GM13977 (cell line): ENCODE data around the gene GDAP2.
A peak's percentile ranks its signal among the peaks of the same experiment; 100 is the strongest.

Source experiments
- DNase-seq: peaks from one replicate; pipeline ENCODE4 v3.0.0; 2012; ENCODE audit warnings: low spot score
- in situ Hi-C: fragments of 300-500 bp; cut with MboI; formaldehyde crosslinking; loops from one replicate; pipeline ENCODE4 v1.12.0; 2022; ENCODE audit warnings: low sequenced_read_pairs, low pct_unique_long_range_greater_than_20kb, mixed read lengths, inconsistent platforms; ENCODE audit not compliant: unreplicated experiment
- TF ChIP-seq, protein P1 (sequence below): IDR thresholded peaks from 2 replicates; pipeline ENCODE4 v1.5.1; 2012; ENCODE audit warnings: mild to moderate bottlenecking, control low read depth; ENCODE audit not compliant: insufficient read depth; ENCODE audit errors: extremely low read depth, missing control alignments

The GDAP2 gene, protein sequence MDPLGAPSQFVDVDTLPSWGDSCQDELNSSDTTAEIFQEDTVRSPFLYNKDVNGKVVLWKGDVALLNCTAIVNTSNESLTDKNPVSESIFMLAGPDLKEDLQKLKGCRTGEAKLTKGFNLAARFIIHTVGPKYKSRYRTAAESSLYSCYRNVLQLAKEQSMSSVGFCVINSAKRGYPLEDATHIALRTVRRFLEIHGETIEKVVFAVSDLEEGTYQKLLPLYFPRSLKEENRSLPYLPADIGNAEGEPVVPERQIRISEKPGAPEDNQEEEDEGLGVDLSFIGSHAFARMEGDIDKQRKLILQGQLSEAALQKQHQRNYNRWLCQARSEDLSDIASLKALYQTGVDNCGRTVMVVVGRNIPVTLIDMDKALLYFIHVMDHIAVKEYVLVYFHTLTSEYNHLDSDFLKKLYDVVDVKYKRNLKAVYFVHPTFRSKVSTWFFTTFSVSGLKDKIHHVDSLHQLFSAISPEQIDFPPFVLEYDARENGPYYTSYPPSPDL

DNA sequence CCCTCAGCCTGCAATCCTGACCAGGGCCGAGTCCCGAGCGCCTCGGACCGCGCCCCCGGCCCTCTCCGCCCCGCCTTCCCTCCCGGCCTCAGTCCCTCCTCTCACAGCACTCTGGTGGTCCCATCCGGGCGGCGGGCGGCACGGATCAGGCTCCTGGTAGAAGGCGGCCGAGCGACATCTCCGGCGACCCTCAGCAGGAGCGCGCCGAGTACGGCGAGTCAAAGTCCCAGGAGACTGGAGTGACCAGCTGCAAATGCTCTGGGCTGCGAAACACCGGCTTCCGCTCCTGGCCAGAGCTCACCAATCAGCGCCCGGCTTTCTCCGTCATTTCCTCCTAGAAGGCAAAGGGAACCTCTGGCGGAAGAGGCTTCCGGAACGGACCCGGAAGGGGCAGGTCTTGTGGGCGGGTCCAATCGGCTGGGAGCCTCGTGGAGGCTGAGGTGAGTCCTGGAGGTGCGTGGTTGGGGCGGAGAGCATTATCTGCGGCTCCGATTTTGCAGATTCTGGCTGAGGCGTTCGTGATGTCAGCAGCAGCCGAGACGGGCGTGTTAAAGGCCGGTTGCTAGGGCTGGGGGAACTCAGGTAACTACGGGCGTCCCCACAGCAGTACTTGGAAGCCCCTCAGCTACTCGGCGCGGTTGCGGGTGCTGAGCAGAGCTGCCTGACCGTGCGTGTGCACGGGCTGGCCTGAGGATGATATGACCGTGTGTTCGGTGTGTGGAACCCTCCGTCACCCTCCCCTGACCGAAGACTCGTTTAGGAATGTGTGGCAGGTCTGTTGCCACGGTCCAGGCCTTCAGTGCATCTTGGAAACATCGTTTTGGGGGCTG lies at the start of gene GDAP2, which contains the start of gene WDR3:
Gene GDAP2, minus strand, starts transcription at position 279 of the 830 bp plus-strand sequence. CDS start 9,264 bp downstream, outside the sequence.
Gene WDR3, plus strand, starts transcription at position 397 of the 830 bp plus-strand sequence. CDS start 3,581 bp downstream, outside the sequence.
- TF ChIP-seq, protein P1, sequence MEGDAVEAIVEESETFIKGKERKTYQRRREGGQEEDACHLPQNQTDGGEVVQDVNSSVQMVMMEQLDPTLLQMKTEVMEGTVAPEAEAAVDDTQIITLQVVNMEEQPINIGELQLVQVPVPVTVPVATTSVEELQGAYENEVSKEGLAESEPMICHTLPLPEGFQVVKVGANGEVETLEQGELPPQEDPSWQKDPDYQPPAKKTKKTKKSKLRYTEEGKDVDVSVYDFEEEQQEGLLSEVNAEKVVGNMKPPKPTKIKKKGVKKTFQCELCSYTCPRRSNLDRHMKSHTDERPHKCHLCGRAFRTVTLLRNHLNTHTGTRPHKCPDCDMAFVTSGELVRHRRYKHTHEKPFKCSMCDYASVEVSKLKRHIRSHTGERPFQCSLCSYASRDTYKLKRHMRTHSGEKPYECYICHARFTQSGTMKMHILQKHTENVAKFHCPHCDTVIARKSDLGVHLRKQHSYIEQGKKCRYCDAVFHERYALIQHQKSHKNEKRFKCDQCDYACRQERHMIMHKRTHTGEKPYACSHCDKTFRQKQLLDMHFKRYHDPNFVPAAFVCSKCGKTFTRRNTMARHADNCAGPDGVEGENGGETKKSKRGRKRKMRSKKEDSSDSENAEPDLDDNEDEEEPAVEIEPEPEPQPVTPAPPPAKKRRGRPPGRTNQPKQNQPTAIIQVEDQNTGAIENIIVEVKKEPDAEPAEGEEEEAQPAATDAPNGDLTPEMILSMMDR, result no peak
- in situ Hi-C loops, result no loop called here
- peak; percentile 89 for DNase-seq

DNA sequence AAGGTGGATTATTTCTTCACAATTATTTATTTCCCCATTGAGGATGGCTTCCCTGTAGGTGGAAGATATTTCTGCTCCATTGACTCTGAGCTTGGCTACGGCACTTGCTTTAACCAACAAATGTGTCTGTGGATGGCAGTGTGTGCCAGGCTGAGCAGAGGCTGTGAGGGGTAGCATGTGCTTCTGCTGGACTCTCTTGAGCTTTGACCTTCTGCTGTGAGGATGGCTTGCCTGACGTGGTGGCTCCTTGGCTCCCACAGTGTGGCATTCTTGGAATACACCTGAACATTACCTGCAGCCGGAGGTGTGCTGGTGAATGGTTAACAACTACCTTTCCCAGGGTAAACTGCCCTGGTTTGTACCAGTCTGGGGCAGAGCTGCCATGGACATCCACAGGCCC lies 47.0 kb upstream of the GDAP2 start:
- TF ChIP-seq, protein P1, result no peak
- in situ Hi-C loops, result no loop called here
- DNase-seq, result no peak

DNA sequence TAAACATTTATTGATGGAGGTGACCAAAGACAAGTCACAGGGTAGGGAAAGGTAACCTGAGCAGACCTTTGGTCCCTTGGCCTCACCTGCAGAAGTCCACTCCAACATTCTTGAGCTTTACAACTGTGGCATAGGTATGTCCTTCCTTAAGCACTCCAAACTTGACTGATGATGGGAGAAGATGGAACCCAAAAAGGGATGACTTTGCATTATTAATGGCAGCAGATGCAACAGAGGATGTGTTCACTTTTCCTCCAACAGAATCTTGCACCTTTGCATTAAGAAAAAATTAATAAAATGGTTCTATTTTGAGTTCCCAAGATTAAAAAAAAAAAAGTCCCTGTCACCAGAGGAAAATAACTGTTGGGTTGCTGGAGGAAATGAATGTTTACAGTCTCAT lies 42.4 kb upstream of the GDAP2 start:
- in situ Hi-C loops, result no loop called here
- no peak for DNase-seq
- TF ChIP-seq, protein P1, result no peak

DNA sequence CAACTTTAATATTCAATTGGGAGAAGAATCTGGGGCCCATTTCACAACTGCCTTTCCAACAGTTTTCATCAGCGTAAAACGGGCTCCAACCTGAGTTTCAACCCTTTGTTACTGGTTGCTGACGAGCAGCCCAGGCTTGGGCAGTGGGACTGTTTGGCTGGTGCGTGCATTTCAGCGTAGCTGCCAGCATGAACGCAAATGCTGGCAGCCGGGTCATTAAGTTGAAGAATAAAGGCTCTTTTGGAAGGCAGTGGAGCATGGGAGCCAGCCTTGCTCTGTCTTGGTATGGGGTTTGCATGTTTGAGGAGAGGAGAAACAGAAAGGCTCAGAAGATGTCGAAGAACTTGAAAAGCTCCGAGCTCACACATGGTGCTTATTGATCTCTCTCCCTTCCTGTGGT lies 40.8 kb upstream of the GDAP2 start:
- TF ChIP-seq, protein P1, result no peak
- in situ Hi-C loops, result no loop called here
- no peak for DNase-seq

DNA sequence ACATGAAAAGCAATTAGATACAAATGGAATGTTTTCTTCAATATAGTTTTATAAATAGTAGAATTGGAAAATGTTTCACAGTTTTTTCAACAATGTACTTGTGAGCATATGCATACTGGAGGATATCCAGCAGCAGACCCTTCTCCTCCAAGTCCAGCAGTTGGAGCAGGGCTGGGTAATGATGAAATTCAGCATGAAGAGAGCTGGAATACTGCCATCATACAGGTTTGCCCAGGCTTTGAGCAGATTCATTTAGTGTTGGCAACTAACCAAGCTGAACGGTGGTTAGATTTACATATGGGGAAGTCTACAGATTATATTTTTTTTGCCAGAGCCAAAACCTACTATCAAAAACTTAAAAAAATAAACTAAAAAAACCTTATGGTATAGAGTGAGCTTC lies 38.5 kb upstream of the GDAP2 start:
- DNase-seq, result no peak
- in situ Hi-C loops, result no loop called here
- TF ChIP-seq, protein P1, result no peak

DNA sequence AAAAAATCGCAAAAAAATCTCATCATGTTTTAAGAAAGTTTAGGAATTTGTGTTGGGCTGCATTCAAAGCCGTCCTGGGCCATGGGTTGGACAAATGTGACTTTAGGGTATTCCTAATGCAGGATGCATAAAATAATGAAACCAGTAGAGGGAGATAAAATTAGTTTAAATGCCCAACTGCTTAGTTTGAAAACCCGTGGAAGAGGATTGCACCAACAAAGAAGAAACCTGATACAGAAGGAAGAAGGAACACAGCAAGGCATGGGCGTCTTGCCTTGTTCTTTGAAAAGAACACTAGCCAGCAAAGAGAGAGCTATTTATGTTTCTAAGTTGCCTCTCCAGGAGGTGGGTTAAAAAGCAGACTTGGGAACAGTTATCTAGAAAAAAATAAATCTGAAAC lies 38.1 kb upstream of the GDAP2 start:
- DNase-seq, result no peak
- in situ Hi-C loops, result no loop called here
- TF ChIP-seq, protein P1, result no peak
